GM19438 (cell line): ENCODE measurements around the gene ARHGEF19.
"Not testable (repeated sequence)": the region's sequence is repeated elsewhere in the genome, so short reads cannot be mapped to it uniquely, and the experiment has no call there.

ENCODE experiments used
- ATAC-seq: cut with Tn5 transposase; IDR thresholded peaks from one replicate; pipeline ENCODE4 v1.9.1; 2021; ENCODE audit warnings: low read depth; ENCODE audit not compliant: unreplicated experiment

Gene ARHGEF19

DNA sequence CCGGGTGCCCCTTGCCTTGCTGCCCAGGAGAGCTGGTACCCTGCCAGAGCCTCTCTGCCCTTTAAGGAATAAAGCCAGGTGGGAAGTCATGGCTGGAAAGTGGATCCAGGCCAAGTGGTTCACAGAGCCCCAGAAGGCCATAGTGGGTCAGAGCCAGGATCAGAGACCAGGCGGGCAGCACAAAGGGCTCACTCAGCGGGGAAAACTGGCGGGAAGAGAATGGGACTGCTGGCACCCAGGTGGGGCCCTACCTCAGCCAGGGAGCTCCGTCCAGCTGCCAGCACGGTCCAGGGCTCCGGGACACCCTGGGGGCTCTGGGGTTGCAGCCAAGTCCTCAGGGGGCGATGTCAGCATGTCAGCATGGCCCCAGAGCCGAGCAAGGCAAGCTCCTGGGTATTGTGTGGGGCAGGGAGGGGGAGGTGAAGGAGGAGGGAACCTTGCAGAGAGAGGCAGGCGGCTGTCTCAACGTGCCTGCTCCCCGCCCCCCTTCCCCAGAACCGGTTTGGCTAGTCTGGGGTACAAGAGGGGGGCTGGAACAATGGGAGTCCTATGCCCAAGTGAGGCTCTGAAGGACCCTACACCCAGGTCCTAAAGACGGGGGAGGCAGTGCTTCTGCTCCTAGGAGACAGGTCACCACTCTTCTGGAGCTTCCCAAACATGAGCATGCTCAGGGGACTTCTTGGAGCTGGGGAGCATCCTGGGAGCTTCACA is at the start of gene ARHGEF19:
ARHGEF19 (minus strand) TSS at position 402 of the 711 bp plus-strand sequence. CDS start 3,598 bp downstream, outside the sequence.
- ATAC-seq, result no peak

DNA sequence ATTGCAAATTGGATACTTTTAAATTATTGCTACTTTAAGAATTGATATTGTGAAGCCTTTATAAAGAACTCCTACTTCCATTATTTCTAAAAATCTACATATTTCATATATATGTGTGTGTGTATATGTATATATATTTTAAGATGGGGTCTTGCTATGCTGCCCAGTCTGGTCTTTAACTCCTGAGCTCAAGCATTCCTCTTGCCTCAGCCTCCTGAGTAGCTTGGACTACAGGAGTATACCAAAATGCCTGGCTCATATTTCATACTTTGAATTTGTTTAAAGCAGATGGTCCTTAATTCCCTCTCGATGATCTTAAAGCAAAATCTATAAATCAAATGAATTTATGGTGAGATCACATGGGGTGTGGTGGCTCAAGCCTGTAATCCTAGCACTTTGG is 49.6 kb upstream of the ARHGEF19 start:
- no peak for ATAC-seq

DNA sequence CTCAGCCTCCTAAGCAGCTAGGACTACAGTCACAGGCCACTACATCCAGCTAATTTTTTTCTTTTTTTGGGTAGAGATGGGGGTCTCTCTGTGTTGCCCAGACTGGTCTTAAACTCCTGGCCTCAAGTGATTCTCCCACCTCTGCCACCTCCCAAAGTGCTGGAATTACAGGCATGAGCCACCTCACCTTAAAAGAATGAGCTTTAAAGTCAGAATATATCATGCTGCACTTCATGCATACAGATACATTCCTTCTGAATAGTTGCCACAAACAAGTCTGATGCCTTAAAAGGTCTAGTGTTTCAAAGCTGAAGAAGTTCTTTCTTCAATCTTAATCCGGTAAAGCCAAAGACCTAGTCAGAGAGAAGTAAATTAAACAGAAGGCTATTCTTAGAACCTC is 48.4 kb upstream of the ARHGEF19 start:
- ATAC-seq, result no peak

DNA sequence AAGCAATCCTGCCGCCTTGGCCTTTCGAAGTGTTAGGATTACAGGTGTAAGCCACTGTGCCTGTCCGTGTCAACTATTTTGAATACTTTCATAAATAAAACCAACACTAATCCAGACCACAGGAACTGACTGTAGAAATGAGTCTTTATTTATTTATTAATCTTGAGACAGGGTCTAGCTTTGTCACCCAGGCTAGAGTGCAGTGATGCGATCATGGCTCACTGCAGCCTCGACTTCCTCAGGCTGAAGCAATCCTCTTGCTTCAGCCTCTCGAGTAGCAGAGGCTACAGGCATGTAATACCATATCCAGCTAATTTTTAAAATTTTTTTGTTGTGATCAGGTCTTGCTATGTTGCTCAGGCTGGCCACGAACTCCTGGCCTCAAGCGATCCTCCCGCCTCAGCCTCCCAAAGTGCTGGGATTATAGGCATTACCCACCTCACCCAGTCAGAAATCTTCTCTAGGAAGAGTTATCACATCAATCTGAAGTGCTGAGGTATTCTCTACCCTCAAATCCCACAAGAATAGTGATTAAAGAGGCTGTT is 46.2 kb upstream of the ARHGEF19 start:
- ATAC-seq, result no peak

DNA sequence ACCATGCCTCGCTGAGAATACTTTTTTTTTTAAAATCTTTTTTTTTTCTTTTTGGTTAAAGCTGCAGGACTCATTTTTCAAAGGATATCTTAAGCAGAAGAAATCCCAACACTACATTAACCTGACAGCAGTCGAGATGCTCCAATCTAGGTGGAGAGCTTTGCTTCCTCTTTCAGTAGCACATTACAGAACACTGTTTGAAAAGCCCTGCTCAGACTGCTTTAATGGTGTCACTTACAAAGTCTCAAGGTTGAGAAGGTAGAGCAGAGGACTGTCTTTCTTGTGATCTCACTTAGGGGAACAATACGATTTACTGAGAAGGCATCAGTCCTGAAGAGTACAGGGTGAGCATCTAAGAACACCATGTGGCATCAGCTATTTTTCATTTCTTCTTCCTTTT is 45.5 kb upstream of the ARHGEF19 start:
- ATAC-seq, result no peak

DNA sequence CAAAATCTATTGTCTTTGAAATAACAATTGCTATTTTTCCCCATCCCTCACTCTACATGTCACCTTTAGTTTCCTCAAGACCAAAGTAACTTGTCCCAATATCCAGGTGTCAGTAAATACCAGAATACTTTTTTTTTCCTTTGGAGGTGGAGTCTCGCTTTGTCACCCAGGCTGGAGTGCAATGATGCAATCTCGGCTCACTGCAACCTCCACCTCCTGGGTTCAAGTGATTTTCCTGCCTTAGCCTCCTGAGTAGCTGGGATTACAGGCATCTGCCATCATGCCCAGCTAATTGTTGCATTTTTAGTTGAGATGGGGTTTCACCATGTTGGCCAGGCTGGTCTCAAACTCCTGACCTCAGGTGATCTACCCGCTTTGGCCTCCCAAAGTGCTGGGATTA is 45.1 kb upstream of the ARHGEF19 start:
- not testable (repeated sequence) for ATAC-seq

DNA sequence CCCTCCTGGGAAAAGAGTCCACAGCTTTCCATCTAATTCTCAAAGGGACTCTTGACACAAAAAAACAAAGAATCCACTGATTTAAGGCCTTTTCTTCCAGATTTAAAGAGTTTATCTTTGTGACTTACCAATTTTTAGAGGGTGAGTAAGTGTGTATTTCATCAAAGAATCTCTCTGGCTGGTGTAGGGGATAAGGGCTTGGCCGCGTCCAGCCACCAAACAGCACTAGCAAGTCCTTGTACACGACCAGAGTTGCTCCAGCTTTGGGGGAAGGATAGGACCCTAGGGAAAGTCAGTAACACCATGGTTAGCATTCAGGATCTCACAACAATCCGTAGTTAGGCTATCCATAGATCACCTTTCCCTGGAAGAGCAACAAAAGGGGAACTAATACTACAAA is 44.0 kb upstream of the ARHGEF19 start:
- no peak for ATAC-seq

DNA sequence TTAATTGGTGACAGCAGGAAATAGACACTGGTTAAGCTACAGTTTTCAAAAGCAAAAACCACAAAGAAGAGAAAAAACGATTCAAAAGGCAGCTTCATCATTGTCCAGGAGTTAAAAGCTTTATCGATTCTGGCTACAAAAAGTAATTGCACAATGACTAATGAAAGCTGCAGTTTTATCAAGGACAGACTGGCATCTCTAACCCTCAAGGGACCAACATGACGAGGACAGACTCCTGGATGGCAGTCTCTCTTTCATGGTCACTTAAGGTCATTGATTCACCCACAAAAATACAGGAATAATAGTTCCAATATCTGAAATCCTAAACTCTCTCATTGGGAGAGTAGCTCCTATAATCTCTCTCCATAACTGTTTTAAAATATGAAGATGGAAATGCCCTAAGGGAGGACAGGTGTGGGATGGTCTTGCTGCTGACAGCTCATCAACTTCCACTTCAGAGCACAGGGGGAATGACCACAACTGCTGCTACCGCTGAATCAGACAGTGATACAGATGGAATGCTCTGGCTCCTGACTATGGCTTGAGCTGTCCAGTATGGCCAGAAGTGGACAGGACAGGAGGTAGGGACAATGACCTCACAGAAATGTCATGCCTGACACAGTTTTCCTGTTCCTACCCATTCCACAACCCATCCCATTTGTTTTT is 41.9 kb upstream of the ARHGEF19 start:
- ATAC-seq, result no peak

DNA sequence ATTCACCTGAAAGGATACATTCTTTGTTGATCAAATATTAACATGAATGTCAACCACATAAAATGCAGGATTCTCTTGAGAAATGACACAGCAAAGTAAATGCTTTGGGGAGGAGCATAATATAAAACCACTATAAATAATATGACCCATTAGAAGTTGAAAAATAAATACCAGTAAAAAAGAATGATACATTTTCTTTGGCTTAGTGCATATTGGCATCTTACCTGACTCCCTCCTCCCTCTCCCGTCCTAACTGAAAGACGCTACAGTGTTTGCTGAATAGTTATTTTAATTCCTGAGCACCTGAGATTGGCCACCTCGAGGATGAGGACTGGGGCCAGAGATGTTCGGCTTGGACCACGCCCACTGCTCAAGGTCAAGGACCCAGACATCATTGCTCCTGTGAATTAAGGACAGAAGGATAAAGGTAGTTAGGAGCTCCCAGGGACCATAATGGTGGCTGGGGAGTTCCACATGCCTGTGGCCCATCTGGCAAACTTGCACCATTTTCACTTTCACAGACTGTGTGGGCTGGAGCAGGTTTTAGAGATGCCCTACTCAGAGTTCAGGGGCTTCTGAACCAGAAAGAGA is 41.0 kb upstream of the ARHGEF19 start:
- no peak for ATAC-seq

DNA sequence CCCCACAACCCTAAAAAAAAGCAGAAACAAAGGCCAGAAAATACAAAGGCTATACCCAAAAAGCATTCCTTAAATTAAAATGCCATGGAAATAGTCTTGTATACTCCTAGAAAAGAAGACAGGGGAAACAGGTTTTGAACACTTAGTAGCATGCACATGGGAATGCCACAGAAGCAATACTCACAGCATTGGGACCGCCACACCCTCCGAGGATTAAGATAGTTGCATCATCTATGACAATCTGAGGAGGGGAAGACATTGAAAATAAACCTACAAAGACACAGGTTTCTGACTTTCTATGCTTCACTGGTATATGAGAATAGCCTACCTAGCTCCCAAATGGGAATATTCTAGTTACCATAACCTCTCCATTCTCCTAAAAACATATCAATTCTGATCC is 40.5 kb upstream of the ARHGEF19 start:
- ATAC-seq, result no peak

DNA sequence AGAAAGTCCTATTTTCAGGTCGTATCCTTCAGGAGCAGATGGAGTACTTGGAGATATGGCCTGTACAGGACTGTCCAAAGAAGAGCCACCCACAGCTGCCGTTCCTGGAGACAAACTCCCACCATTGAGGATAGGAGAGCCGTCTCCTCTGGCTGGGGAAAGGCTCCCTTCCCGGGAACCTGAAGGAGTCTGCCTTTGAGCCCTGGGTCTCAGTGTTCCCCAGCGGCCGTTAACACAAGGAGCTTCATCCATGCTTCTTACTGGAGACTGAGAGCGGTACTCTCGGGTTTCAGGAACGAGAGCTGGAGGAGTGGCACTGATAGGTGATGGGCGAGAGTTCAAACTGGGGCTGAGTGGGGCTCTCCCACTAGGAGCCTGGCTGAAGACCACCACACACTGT is 38.9 kb upstream of the ARHGEF19 start:
- ATAC-seq, result no peak

DNA sequence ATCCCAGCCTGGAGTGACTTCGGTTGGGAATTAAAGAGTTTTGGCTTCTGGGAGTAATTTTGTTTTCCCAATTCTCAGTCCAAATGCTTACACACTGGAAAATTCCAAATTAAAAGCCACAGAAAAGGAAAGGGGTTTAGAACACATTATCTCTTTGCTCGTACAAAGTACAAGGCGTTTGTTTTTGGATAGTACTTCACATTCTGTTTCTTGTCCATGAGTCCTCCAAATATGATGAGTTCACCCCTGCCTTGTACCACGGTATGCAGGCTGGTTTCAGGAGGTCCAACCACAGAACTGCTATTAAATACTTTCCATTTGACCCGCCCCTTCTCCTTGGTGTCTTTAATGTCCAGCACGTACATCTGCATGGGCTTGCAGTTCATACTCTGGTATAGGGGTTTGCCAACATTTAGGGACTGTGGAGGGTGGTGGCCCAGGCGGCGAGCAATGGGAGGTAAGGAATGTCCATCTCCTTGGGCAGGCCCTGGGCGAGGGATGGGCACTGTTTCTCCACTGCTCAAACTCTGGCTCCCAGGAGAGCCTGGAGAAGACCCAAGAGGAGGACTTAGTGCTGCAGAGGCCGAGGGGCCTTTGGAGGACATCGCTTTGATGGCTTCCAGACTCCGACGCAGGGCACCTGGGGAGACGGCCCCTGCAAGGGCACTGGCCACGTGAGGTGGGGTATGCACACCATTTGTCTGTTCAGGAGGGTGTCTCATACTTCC is 38.2 kb upstream of the ARHGEF19 start:
- ATAC-seq, result no peak

DNA sequence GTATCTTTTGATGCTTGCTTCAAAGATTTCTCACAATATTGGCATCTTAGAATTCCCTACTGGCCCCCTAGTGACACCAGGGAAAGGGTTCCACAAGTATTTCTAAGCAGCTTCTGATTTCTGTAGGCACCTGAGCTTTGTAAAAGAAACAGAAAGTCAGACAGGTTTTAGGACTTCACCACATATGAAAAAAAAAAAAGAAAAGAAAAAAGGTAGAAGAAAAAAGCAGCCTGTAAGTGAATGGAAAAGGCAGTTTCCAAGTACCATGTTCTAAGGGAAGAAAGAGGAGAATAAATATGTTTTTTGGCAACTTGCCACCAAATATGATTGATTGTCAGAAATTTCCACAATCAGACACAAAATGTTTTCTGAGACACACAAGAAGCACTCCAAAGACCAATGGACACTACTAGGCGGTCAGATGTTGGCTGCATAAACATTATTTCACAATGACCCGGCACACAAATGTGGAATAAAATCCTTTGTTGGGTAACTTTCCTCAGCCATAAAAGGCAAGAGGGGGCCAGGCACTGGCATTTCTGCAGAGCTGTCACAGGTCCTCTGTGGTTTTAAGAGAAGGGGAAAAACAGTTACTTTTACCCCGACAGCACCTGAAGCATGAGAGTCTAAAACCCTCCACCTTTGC is 37.3 kb upstream of the ARHGEF19 start:
- ATAC-seq, result no peak

DNA sequence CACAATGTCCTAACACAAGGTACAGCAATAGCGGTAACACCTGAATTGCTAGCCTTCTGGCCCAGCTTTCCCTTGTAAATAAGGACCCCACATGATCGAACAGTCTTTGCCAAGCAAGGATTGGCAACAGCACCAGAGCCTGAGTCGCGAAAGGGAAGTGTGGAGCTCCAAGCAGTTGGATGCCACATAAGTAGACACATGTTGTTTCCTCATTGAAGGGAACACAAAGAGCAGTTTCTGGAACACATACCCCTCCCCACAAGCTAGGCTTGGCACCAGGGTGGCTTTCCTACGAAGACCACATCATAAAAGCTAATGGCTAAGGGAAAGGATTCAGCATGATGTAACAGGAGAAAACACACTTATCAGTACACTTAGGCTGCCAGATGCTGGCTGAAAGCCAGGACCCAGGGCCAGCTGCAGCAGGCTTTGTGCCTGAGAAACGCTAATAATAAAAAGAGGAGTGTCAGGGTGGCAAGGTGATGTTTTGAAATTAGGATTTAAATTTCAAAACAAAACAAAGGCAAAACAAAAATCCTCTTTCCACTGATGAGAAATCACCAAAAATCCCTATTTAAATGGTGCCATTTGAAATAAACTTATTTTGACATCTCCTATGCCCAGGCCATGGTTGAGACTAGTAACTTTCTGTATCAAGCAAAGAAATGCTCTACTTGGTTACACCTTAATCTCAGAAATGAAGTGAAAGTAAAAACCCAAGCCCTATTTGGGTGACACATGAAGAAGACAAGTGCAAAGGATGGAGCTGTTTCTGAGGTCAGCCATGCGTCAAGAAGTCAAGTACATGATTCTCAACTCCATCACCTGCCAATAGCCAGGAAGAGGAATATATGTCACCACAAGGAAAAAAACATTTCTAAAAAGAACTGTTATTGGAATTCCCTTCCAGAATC is 36.4 kb upstream of the ARHGEF19 start:
- no peak for ATAC-seq

DNA sequence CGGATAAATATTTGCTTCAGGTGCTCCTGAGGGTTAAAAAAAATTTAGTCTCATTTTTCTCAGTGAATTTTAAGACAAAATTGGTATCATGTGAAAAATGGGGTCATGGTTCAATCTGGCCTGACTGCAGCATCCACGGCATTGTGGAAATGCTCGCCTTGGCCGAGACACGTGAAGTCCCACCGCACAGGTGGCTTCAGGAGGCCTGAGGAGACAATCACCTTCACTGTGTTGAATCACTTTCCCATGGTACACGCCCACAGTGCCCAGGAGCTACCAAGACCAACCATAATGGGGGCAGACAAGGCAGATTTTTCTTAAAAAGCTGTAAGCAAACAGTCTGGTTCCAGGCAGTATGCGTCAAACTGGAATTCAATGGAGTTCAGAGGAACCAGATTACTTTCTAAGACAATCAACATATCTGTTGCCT is 35.6 kb upstream of the ARHGEF19 start:
- ATAC-seq, result no peak

DNA sequence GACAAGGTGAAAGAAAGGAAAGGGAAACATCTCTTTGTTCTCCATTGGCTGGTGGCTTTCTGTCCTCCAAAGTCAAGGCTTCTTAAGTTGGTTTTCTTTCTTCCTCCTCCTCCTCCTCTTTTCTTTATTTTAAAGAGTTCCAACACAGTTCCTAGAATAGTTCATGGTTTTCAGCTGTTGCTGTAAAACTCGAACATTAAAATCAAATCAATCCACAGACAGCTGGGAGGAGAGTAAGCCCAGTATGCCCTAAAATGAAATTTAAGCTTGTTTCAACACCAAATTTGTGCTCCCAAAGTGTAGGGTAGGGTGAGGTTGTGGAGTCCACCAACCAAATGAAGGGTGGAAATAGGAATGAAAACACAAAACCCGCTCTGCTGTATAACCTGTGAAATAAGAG is 35.0 kb upstream of the ARHGEF19 start:
- no peak for ATAC-seq

DNA sequence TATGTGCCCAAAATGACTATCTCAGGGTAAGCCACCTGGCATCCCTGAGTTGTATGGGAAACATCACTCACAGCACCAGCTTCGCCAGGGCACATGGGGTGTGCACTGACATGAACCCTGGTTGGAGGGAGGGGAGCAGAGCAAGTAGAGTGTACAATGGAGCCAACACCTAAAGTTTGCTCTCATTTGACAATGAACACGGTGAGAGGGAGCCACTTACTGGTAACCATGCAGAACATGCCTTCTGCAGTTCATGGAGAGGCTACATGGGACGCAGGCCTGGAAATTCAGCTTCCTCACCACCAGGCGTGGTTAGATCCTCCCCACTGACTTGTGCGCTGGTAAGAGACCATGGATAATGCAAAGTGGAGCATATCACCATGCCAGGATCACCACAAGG is 34.5 kb upstream of the ARHGEF19 start:
- ATAC-seq, result no peak

DNA sequence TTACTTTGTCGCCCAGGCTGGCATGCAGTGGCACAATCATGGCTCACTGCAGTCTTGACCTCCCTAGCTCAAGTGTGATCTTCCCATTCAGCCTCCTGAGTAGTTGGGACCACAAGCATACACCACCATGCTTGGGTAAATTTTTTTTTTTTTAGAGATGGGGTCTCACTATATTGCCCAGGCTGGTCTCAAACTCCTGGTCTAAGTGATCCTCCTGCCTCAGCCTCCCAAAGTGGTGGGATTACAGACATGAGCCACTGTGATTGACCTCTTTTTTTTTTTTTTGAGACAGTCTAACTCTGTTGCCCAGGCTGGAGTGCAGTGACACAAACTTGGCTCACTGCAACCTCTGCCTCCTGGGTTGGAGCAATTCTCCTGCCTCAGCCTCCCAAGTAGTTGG is 33.8 kb upstream of the ARHGEF19 start:
- not testable (repeated sequence) for ATAC-seq

DNA sequence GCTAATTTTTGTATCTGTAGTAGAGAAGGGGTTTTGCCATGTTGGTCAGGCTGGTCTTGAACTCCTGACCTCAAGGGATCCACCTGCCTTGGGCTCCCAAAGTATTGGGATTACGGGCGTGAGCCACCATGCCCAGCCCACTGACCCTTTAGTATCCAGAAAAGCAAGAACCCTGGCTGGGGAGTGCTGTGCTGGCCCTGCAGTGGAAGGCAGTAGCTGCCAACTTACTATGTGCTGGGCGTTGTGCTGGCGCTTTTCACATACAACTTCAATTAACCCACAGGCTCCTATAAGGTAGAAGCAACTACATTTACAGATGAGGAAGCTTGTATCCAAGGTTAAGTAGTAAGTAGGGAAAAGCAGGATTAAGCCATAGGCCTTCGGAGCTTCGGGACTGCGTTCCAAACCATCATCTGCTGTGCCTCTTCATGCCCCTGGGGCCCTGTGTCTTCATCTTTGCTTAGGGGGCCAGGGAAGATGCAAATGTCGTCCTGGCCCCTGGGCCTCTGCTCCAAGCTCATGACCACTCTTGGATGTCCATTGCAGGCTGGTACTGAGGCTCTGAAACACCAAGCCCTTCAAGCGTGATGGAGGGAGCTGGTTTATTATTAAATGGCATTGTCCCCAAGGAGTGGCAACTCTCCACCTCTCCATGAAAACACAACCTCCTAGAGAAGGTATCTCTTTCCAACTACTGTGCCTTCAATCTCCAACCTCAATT is 33.2 kb upstream of the ARHGEF19 start:
- no peak for ATAC-seq
